HS-5 (cell line): ENCODE data around the gene DES.

ENCODE experiments used
- DNase-seq: peaks from one replicate; pipeline ENCODE4 v3.0.0-alpha.2; 2012; ENCODE audit warnings: low read depth

The DES gene

GRCh38 chr2:219474285-219475060 is 56.3 kb downstream of the DES start:
- DNase-seq, result no peak

- no peak for DNase-seq
Measured at GRCh38 chr2:219475278-219475677, 57.1 kb downstream of the DES start.

GRCh38 chr2:219475697-219476651 is 57.8 kb downstream of the DES start:
- DNase-seq, result no peak
